Liver (tissue), 3 donors: ENCODE results near the gene CYCS.

ENCODE experiments used
- CTCF ChIP-seq: fragments of 150-350 bp; IDR thresholded peaks from 2 replicates; pipeline ENCODE4 v1.5.1; 2017; ENCODE audit warnings: improper control_type of control experiment, low read depth, low read length; ENCODE audit not compliant: missing input control
- EGR1 ChIP-seq, 2 donors: IDR thresholded peaks; 2 replicates each; pipeline ENCODE4 v1.6.1; 2016 to 2018; ENCODE audit warnings: antibody characterized with exemption in 2 of 2, low read depth in 2 of 2
- FOXA1 ChIP-seq: IDR thresholded peaks from 2 replicates; pipeline ENCODE4 v1.6.1; 2016; ENCODE audit warnings: antibody characterized with exemption
- HNF4A ChIP-seq, 2 donors: conservative IDR thresholded peaks; 2 replicates each; pipeline ENCODE4 v1.6.1; 2016; ENCODE audit warnings: antibody characterized with exemption in 2 of 2, mild to moderate bottlenecking in 2 of 2
- TAF1 ChIP-seq: conservative IDR thresholded peaks from 2 replicates; pipeline ENCODE4 v1.6.1; 2016; ENCODE audit warnings: antibody characterized with exemption, mild to moderate bottlenecking
- donor health status: healthy.
- donor health status: healthy.

DNA sequence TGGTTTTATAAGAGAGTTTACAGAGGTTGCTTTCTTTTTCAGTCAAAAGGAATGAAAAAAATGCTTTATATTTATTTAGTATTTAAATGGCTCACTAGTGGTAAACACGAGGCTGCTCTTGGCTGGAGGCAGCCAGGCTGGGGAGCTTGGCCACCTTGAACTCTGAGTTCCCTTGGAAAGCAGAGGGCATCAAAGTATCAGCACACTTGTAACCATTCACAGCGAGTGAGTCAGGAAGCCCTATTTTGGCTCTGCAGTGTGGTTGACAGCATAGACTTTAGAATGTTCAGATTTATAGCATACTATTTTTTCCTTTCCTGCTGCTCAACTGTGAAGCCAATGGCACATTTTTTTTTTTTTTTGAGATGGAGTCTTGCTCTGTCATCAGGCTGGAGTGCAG lies 51.6 kb downstream of the CYCS start:
- TF ChIP-seq FOXA1 (no peak), CTCF (no peak), EGR1 (IDR thresholded peaks at IDR 0.05; ENCODE audit: low read depth in 2 of 2) (no peak), TAF1 (no peak), HNF4A (conservative IDR thresholded peaks at IDR 0.05) (no peak)
